HG02885 (cell line): ENCODE measurements around the gene SVOPL.

Source experiments
- ATAC-seq: cut with Tn5 transposase; IDR thresholded peaks from one replicate; pipeline ENCODE4 v1.9.1; 2021; ENCODE audit warnings: mild to moderate bottlenecking; ENCODE audit not compliant: unreplicated experiment, poor library complexity

SVOPL gene

DNA sequence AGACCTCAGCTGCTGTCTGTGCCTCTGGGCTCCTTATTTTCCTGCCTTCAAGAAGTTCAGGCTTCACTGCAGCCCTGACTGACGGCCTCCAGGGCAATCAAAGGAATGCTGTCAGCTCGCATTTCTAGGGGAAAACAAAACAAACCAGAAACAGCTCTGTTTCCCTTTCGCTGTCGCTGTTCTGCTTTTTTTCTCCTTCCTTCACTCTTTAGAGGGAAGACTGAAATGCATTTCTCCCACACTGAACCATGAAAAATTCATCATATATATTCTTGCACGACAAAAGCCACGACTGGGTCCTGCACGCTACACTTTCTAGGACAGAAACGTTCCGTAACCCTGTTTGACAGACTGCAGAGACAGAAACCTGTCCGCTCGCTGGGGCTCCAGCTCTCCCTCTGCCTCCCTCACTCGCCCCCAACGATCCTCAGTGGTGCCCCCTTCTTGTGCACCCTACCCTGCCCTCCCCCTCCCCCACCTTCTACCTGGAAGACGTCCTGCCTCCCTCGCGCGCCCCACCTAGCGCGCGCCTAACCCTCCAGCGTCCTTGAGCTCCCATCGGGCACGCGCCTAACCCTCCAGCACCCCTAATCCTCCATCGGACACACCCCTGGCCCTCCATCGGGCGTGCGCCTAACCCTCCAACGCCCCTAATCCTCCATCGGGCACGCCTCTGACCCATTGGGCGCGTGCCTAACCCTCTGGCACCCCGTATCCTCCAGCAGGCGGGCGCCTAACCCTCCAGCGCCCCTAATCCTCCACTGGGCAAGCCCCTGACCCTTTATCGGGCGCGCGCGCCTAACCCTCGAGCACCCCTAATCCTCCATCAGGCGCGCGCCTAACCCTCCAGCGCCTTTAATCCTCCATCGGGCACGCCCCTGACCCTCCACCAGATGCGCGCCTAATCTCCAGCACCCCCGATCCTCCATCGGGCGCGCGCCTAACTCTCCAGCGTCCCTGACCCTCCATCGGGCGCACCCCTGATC is 37.1 kb downstream of the SVOPL start:
- no peak for ATAC-seq

DNA sequence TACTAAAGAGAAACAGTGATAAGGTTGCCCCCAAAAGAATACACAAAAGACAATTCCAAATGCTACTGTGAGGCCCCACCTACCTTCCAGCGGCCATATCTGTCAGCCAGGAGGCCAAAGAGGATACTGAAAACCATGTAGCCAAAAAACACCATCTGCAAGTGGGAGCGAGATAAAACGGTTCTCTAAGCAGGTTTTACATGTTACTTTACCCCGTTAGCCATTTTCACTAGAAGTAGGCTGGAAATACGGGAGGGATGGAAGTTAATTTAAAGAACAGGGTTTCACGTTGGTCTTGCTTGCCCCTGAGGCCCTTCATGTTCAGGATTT is 38.2 kb downstream of the SVOPL start:
- no peak for ATAC-seq

DNA sequence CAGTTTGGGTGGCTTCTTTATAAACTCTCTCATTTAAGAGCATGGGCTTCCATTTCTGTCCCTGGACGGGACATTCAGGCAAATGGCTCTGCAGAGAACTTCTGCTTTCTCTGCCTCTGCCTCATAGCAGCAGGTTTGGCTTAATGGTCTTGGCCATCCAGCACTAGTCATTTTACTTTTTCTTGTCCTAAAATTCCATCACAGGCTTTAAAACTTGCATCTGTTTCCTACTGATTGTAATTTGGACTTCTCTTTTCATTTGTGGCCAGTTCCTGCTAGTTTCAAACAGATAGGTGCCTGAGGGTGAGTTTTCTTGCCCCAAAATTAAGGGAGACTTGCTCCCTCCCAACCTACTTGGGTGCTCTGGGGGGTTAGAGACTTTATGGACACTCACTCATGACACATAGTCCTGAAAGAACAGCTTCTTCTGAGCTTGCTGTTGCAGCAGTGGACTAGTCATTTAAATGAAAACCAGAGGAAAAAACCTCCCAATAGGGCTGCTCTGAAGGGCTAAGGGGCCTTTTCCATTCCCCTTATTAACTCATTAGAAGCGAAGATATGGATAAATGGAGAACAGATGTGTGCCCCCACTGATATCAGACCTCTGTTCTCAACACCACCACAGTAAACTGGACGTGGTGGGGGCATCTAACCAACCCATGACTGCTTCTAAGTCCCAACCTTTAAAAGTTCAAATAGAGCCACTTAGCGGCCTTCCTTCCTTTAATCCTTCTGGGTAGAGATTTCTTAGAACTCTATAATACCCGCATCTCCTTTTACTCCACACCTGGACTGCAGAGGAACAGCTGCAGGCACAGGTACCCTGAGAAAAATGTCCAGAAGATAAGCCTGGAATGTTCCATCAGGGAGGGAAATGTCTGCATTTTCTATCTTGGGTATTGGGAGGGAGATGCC is 38.8 kb downstream of the SVOPL start:
- no peak for ATAC-seq

DNA sequence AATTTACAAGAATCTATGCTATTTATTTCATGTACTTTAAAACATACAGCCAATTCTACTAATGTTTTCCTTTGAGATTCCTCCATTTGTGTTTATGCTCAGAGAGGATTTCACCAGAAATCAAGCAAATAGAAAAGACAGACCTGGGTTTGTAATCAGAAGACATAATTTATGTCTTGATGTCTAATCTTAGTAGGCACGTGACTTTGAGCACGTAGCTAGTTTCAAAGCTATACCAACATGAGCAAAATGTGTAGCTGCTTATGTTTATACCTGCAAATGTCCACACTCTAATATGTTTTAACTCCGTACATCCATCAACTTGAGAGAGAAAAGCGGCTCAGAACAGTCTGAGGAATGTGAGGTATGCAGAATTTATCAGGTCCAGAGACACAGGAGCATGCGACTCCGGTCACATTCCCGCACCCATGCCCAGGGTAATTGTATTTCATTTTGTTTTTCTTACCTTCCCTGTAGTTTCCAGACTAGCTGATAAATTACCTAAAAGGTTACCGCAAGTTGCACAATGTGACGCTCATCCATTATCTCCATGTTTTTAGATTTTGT is 40.0 kb downstream of the SVOPL start:
- ATAC-seq, result no peak

DNA sequence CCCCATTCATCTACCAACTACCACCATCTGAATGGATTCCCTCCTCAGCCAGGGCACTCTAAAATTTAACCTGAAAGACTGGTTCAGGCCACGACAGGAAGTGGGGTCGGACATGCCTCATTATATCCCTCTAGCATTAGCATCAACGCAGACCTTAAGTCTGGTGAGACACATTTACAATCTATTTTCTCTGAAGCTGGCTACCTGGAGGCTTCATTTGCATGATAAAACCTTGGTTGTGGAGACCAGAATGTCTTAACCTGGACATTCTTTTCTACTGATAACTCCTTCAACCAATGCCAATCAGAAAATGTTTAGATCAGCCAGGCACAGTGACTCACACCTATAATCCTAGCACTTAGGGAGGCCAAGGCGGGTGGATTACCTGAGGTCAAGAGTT is 42.3 kb downstream of the SVOPL start:
- no peak for ATAC-seq

DNA sequence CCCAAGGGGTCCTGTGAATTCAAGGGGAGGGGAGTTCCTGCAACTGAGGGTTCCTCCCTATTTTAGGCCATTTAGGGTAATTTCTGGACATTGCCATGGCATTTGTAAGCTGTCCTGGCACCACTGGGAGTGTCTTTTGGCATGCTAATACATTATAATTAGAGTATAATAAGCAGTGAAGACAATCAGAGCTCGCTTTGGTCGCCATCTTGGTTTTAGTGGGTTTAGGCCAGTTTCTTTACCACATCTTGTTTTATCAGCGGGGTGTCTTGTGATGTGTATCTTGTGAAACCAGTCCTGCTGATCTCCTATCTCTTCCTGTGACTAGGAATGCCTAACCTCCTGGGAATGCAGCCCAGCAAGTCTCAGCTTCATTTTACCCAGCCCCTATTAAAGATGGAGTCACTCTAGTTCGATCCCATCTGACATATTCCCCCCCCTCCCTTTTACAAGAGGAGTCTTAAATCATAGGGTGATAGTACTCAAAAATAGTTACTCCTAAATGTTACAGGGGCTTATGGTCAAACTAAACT is 43.2 kb downstream of the SVOPL start:
- ATAC-seq, result no peak

DNA sequence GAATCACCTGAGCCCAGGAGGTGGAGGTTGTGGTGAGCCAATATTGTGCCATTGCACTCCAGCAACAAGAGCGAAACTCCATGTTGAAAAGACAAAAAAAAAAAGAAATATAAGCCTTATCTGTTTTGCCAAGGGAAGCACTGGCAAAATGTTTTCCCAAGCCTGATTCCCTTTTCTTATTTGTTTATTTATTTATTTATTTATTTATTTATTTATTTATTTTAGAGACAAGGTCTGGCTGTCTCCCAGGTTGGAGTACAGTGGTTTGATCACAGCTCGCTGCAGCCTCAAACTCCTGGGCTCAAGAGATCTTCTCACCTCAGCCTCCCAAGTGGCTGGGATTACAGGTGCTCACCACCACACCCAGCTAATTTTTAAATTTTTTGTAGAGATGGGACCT is 44.2 kb downstream of the SVOPL start:
- no peak for ATAC-seq

DNA sequence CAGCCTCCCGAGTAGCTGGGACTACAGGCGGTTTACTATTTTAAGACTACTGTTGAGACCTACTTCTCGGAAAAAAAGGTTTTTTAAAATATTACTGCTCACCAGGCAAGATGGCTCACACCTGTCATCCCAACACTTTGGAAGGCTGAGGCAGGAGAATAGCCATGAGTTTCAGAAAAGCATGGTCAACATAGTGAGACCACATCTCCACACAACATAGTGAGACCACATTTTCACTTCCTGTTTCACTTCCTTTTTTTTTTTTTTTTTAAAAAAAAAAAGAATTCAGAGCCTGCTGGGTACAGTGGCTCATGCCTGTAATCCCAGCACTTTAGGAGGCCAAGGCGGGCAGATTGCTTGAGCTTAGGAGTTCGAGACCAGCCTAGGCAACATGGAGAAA is 46.5 kb downstream of the SVOPL start:
- ATAC-seq, result no peak

DNA sequence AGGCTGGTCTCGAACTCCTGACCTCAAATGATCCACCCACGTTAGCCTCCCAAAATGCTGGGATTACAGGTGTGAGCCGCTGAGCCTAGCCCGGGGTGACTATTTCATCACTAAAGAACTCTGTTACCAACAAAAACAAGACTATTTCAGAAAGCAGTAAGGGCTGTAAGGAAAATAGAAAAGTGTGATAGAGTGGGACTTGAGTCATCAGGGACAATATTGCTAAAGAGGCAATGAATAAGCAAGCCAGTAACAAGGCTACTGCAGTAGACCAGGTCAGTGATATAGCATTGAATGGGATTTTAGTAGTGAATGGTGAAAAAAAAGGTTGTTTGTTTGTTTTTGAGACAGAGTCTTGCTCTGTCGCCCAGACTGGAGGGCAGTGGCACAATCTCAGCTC is 51.7 kb downstream of the SVOPL start:
- ATAC-seq, result no peak

DNA sequence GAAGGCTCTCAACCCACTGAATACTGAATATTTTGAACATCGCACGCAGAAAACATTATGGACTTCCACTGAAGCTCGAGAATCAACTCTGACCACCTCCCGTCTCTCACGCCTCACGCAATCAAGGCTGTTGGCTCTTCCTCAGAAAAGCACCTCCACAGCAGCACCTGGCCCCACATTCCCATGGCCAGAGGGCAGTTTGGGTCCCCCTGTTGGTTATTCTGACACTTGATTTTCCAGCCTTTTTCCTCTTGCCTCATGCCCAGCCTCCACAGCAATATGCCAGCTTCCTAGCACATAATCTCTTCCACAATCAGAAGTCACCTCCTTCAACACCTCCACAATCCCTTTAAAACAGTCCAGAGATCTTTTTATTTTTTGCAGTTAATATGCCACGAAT is 55.9 kb downstream of the SVOPL start:
- ATAC-seq, result no peak

DNA sequence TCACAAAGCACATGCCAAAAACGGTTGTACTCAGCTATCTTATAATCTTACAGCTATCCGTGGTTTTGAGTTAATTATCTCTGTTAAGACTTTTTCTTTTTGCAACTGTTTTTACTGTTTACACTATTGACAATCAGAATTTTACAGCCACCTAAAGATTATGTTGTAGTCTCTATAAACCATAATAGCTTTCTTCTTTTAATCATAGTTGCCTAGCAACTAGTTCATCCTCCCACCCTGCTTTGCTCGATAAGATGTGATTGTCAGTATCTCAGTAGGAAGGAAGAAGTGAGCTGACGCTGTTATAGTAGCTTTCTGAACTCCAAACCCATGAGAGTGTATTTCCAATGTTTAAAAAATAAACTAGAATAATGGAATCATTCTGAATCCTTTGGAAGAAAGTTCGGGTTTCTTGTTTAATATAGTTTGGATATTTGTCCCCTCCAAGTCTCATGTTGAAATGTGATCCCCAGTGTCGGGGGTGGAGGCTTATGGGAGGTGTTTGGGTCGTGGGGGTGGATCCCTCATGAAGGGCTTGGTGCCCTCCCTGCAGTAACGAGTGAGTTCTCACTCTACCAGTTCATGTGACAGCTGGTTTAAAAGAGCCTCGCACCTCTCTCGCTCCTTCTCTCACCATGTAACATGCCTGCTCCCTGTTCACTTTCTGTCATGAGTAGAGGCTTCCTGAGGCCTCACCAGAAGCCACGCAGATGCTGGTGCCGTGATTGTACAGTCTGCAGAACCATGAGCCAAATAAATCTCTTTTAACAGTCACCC is 68.1 kb downstream of the SVOPL start:
- no peak for ATAC-seq

DNA sequence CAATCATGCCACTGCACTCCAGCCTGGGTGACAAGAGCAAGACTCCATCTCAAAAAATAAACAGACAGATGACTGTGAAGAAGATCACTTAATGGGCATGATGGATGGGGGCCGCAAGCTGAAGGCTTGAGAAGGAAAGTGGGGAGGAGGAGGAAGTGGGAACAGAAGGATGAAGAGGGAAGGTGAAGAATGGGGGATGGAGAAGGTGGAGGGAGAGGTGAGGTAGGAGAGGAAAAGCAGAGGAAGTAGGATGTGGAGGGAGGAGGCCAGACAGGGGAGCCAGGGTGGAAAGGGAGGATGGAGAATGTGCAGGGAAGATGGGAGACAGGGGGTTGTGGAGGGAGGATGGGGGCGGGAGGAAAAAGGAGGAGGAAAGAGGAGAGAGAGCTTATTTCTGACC is 68.8 kb downstream of the SVOPL start:
- ATAC-seq, result no peak

DNA sequence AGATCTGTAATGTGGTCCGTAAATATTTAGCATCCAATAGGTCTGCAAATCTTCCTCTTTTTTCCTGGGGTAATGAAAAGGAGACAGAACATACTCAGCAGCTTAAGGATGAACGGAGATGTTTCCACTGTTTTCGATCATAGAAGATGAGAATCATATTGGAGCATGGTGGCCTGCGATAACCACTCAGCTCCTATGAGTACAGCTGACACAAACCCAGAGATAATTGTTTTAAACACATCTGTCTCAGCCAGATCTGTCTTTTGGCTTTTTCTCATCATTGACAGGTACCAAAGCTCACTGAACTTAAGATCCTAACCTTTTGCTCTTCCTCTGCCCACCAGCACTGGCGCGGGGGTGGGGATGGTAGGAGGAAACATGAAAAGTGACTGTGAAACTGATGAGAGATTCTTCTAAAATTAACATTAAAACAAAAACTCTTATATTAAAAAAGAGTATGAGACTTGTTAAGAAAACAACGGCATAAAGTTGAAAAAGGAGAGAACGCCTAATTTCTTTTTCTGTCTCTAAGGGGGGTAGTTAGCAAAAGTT is 71.0 kb downstream of the SVOPL start:
- no peak for ATAC-seq

DNA sequence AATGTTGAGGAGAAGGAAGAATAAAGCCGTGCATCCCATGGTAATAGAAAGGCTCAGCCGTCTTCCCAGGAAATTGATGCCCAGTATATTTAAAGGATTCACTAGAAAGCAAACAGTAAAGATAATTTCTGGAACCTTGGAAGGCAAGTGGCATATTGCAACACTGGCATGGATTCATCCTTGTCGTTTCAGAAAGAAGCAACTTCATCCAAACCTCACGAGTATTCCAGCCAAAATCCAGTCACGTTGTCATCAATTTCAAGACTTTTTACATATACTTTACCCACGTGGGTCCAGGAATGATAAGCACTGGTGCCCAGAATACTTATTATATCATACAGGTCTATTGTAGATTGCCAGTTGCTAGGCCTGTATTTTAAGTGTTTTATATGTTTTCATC is 73.8 kb downstream of the SVOPL start:
- ATAC-seq, result no peak

DNA sequence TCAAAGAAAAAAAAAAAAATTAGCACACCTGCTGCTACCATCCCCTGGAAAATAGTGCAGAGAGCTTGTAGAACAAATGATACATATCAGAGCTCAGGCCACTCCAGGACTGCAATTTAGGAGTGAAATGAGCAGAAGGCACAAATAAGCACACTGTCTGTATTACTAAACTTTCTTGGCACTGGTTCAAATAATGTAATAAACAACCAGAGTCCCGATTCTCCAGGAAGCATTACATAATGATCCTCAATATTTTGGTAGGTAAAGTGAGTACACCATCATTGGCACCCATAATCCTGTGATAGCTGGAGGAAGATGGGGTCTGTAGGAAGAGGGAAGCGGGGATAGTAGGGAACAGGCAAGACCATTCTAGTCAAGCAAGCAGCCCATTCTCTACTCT is 74.3 kb downstream of the SVOPL start:
- ATAC-seq, result no peak

DNA sequence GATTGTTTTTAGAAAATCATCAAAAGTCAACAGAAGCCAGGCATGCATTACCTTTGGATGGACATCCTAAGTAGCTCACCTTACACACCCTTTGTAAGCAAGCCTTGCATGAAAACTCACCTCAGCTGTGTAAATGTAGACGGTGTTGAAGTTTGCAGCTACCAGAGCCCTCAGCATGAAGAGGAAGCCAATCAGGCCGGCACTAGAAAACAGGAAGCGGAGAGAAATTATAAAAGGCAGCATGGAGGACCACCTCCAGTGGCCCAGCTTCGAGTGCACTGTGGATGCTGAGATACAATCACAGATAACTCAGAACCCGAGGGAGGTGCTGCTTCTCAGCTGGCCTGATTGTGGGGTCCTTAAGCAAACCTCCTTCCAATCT is 75.3 kb downstream of the SVOPL start:
- ATAC-seq, result no peak

DNA sequence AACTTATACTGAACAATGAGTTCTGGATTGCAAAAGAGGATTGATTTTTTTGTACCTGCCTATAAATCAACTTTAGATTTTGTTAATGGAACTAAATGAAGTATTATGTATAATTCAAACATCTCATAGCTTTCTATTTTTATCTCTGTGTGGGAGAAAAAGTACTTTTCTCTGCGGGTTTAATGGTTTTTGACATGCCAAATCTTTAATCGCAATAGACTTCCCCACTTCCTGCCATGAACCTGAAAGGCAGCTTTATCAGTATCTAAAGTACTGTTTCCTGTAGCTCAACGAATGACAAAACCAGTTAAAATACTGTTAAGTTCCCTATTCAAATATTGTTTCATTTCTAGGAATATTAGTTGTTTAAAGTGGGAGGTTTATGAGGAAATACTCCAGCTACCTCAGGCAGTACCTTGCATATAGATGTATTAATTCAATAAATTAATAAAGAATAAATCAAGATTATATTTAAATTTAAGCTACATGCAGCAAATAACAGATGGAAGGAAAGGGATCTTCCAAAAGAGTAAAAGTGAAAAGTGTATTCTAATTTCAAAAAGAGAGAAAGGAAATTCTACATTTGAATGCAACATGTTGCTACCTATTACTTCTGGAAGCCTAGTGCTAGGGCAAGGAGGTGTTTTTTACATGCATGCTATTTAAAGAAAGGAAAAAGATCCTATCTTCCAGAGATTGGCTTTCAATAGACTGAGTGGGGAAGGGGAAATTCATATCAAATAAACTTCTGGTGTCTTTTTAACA is 75.9 kb downstream of the SVOPL start:
- no peak for ATAC-seq

DNA sequence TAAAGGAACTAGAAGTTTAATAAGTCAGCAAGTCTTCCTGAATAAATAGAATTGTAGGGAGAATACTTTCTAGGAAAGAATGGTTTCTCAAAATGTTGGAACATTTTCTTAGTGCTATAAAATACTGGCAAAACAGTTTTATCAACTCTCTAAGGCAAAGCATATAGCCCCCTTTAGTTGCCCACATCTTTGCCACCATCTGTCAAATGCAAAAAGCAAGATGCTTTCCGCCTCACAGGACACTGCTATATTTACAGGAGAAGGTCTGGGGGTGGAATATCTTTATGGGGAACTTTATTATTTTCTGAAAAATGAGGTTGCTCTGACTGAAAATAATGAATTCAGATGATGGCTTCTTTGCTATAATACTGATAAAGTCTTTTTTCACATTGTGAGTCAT is 78.3 kb downstream of the SVOPL start:
- ATAC-seq, result no peak

DNA sequence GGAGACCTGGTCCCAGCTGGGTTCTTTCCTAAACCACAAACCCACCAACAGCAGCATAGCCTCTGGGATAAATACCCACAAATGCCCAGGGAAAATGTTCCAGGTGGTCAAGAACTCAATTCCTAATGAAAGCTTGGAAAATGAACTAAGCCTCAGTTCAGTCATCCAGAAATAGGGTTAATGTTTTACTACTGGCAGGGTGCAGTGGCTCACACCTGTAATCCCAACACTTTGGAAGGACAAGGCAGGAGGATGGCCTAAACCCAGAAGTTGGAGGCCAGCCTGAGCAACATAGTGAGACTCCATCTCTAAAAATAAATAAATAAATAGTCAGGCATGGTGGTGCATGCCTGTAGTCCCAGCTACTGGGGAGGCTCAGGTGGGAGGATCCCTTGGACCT is 82.2 kb downstream of the SVOPL start:
- ATAC-seq, result no peak
